HL-60 (cell line): ENCODE results near the gene TMEM108.

Source experiments
- CTCF ChIP-seq: IDR thresholded peaks from one replicate; pipeline ENCODE4 v1.5.1; 2011; ENCODE audit warnings: low read length, control low read depth, inconsistent platforms; ENCODE audit not compliant: insufficient read depth
- POLR2AphosphoS5 ChIP-seq: IDR thresholded peaks from 2 replicates; pipeline ENCODE4 v1.6.1; 2012; ENCODE audit warnings: low read depth

GRCh38 chr3:132997404-132998185 is 40.6 kb upstream of the TMEM108 start:
- TF ChIP-seq CTCF (no peak), POLR2AphosphoS5 (no peak)
